DND-41 (cell line): ENCODE data around the gene NTSR1.

ENCODE experiments used
- ATAC-seq: fragments of 200-7000 bp; cut with Tn5 transposase; 3 replicates; pipeline ENCODE4 v1.9.1; 2021; ENCODE audit warnings: low read depth; ENCODE audit not compliant: insufficient read depth
- DNase-seq: peaks from one replicate; pipeline ENCODE4 v3.0.0-alpha.2; 2020
- H2AFZ ChIP-seq: 2 replicates; pipeline ENCODE4 v1.6.0; 2012; ENCODE audit warnings: low read depth, low read length
- H3K27ac ChIP-seq: 2 replicates; pipeline ENCODE4 v1.5.1; 2012; ENCODE audit warnings: low read length, inconsistent platforms
- H3K27me3 ChIP-seq: fragments of 200-600 bp; sonication (generic); 2 replicates; pipeline ENCODE4 v1.6.0; 2012; ENCODE audit warnings: low read length, mild to moderate bottlenecking, inconsistent platforms; ENCODE audit not compliant: insufficient read depth, poor library complexity
- H3K36me3 ChIP-seq: 2 replicates; pipeline ENCODE4 v1.5.1; 2012; ENCODE audit warnings: low read length, inconsistent platforms; ENCODE audit not compliant: insufficient read depth
- H3K4me1 ChIP-seq: 2 replicates; pipeline ENCODE4 v1.5.1; 2012; ENCODE audit warnings: mild to moderate bottlenecking, low read length; ENCODE audit not compliant: insufficient read depth
- H3K4me2 ChIP-seq: 2 replicates; pipeline ENCODE4 v1.6.0; 2012; ENCODE audit warnings: mild to moderate bottlenecking, moderate library complexity, low read length, inconsistent platforms; ENCODE audit not compliant: insufficient read depth
- H3K4me3 ChIP-seq, 2 experiments: fragments of 200-600 bp in 1 of 2; shearing (Covaris generic) in 1 of 2; 2 replicates each; pipeline ENCODE4 v1.5.1; 2012 to 2016; ENCODE audit warnings: inconsistent platforms in 2 of 2, low read length in 2 of 2, mild to moderate bottlenecking in 2 of 2, low read depth in 1 of 2, moderate library complexity in 1 of 2
- H3K79me2 ChIP-seq: 2 replicates; pipeline ENCODE4 v1.6.0; 2012; ENCODE audit warnings: low read length, inconsistent platforms; ENCODE audit not compliant: insufficient read depth
- H3K9ac ChIP-seq: 2 replicates; pipeline ENCODE4 v1.6.0; 2012; ENCODE audit warnings: low read depth, mild to moderate bottlenecking, inconsistent platforms, low read length, moderate library complexity
- H3K9me3 ChIP-seq: 2 replicates; pipeline ENCODE4 v1.5.1; 2012; ENCODE audit warnings: low read length, moderate library complexity, mild to moderate bottlenecking, inconsistent platforms; ENCODE audit not compliant: insufficient read depth, severe bottlenecking
- H4K20me1 ChIP-seq: 2 replicates; pipeline ENCODE4 v1.6.0; 2012; ENCODE audit warnings: low read length; ENCODE audit not compliant: insufficient read depth
- CTCF ChIP-seq: IDR thresholded peaks from 2 replicates; pipeline ENCODE4 v1.5.1; 2012; ENCODE audit warnings: borderline replicate concordance, low read length, moderate library complexity, mild to moderate bottlenecking; ENCODE audit not compliant: poor library complexity, severe bottlenecking; ENCODE audit errors: extremely low read depth
- EZH2 ChIP-seq: IDR thresholded peaks from 3 replicates; pipeline ENCODE4 v1.6.1; 2012; ENCODE audit warnings: borderline replicate concordance, low read depth, mild to moderate bottlenecking, moderate library complexity, low read length, inconsistent platforms; ENCODE audit not compliant: severe bottlenecking

The NTSR1 gene

GRCh38 chr20:62766071-62766450 is 57.4 kb downstream of the NTSR1 start:
- ATAC-seq, result no peak
- DNase-seq, result no peak
- no peak overlapping the region for H3K9ac ChIP-seq
- TF ChIP-seq CTCF, result no peak
- TF ChIP-seq EZH2, result no peak
- H3K36me3 ChIP-seq, result no peaks in the 10 kb centered on the region
- H3K4me1 ChIP-seq, result no peaks in the 10 kb centered on the region
- H3K27ac ChIP-seq, result no peak overlapping the region
- no peak overlapping the region for H2AFZ ChIP-seq
- H3K79me2 ChIP-seq, result no peaks in the 10 kb centered on the region
- no peaks in the 10 kb centered on the region for H3K27me3 ChIP-seq
- H3K4me3 ChIP-seq, result no peak overlapping the region
- H3K4me2 ChIP-seq, result no peak overlapping the region
- peaks cover 14% of the 10 kb centered on the region for H4K20me1 ChIP-seq
- H3K9me3 ChIP-seq, result no peaks in the 10 kb centered on the region

GRCh38 chr20:62766716-62767115 is 58.1 kb downstream of the NTSR1 start:
- Histone ChIP-seq H3K4me1 (no peaks in the 10 kb centered on the region), H3K27me3 (no peaks in the 10 kb centered on the region), H3K4me3 (no peak overlapping the region)

GRCh38 chr20:62768234-62768546 is 59.6 kb downstream of the NTSR1 start:
- no peaks in the 10 kb centered on the region for H3K79me2 ChIP-seq
- H3K9me3 ChIP-seq, result no peaks in the 10 kb centered on the region
- no peak overlapping the region for H3K27ac ChIP-seq
- H3K27me3 ChIP-seq, result no peaks in the 10 kb centered on the region
- H2AFZ ChIP-seq, result no peak overlapping the region
- ATAC-seq (no peak), DNase-seq (no peak)
- 0 out of 2 replicates have a peak, but pooled peaks cover 8% of the 10 kb centered on the region for H4K20me1 ChIP-seq
- no peak overlapping the region for H3K4me3 ChIP-seq
- H3K36me3 ChIP-seq, result no peaks in the 10 kb centered on the region
- H3K4me2 ChIP-seq, result no peak overlapping the region
- no peak for TF ChIP-seq CTCF
- TF ChIP-seq EZH2, result no peak
- H3K4me1 ChIP-seq, result no peaks in the 10 kb centered on the region
- no peak overlapping the region for H3K9ac ChIP-seq

More at GRCh38 chr20:62766716-62767115, 58.1 kb downstream of the NTSR1 start:
- Histone ChIP-seq H3K9ac (no peak overlapping the region), H3K79me2 (no peaks in the 10 kb centered on the region), H3K4me2 (no peak overlapping the region), H3K27ac (no peak overlapping the region), H4K20me1 (peaks cover 10% of the 10 kb centered on the region; the same call in 1 of the 2 replicates), H3K36me3 (no peaks in the 10 kb centered on the region), H3K9me3 (no peaks in the 10 kb centered on the region), H2AFZ (no peak overlapping the region)
- TF ChIP-seq EZH2 (no peak), CTCF (no peak)
- ATAC-seq (no peak), DNase-seq (no peak)
